ENCODE data around the gene HOXC4. TPM values are rescaled to one million over a fixed set of nuclear protein-coding genes. Genes with fewer than 3 reads are reported as not detected.

The HOXC4 gene
- total and polyA plus RNA-seq, 10 of the 15 experiments (the other 5 are each of a cell fraction or from before 2014, with no cell fraction given), result 1.0 to 11.4 (median 4.2) TPM

DNA sequence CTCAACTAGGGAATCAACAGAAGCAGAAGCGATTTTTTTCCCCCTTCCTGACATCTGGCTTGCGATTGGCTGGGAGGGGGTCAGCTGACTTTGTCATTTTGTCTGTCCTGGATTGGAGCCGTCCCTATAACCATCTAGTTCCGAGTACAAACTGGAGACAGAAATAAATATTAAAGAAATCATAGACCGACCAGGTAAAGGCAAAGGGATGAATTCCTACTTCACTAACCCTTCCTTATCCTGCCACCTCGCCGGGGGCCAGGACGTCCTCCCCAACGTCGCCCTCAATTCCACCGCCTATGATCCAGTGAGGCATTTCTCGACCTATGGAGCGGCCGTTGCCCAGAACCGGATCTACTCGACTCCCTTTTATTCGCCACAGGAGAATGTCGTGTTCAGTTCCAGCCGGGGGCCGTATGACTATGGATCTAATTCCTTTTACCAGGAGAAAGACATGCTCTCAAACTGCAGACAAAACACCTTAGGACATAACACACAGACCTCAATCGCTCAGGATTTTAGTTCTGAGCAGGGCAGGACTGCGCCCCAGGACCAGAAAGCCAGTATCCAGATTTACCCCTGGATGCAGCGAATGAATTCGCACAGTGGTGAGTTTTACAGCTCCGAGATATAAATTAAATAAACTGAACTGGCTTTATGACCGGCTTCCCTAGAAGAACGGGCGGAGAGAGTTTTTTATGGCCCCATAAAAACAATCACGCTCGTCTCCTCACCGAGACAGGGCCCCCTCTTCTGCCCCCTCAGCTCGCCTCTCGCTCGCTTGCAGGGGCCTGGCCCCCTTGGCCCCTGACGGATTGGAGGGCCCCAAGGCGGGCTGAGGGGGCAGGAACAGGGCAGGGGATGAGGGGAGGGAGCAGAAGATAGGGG lies 25.1 kb upstream of the HOXC4 start, which contains the start of gene HOXC6:
TSS of gene HOXC6 (plus strand) at position 127 of the 888 bp plus-strand sequence. CDS start at position 209, 82 bp downstream.
- Histone ChIP-seq H3K27me3 (replicated peaks in 1 of 2; ENCODE audit: control insufficient read depth in 2 of 2, insufficient read depth in 2 of 2, low read length in 1 of 2) (peaks cover 6 to 29% of the 10 kb centered on the region in 2 experiments), H3K27ac (ENCODE audit: control insufficient read depth, insufficient read depth) (no peak within 1 kb of the TSS), H3K4me1 (ENCODE audit: control insufficient read depth, insufficient read depth, low read length) (peaks cover 13% of the 10 kb centered on the region), H3K36me3 (ENCODE audit: control insufficient read depth in 2 of 2, insufficient read depth in 2 of 2, low read length in 1 of 2) (no peaks in the 10 kb centered on the region), H3K4me3 (peak within 1 kb of the TSS; percentile 38; the same call in 1 of the 2 replicates), H3K9ac (ENCODE audit: control insufficient read depth, insufficient read depth, low read length) (peak within 1 kb of the TSS; percentile 31; the same call in 1 of the 2 replicates), H3K9me3 (replicated peaks; ENCODE audit: control insufficient read depth, insufficient read depth, low read length) (no peaks in the 10 kb centered on the region), H3K4me2 (ENCODE audit: control insufficient read depth, insufficient read depth) (peak within 1 kb of the TSS; percentile 76), H4K20me1 (ENCODE audit: control insufficient read depth, insufficient read depth) (no peaks in the 10 kb centered on the region), H2AFZ (ENCODE audit: control insufficient read depth, low read depth, low read length) (peak within 1 kb of the TSS; percentile 77), H3K79me2 (ENCODE audit: control insufficient read depth, insufficient read depth, low read length) (no peaks in the 10 kb centered on the region)
- FAIRE-seq (peak; percentile 65), DNase-seq (ENCODE audit: low read depth, low spot score) (no peak), ATAC-seq (peak; percentile 63)
- in situ Hi-C loops (cut with MboI), result loop anchor here (10.0 kb wide), 2 partner anchors 166 to 336 kb away; partner anchors contain the start of gene GPR84
- BruUV-seq (replicated peaks), result no TSS peak
- CTCF ChIA-PET, result interaction anchor here (0.7 to 13.4 kb wide), 12 partner anchors 12 to 188 kb away, joined by 3 to 343 read pairs (median 10); partner anchors contain the start of genes HOXC4 and SMUG1
- SMC1A ChIA-PET (ENCODE audit: uncharacterized antibody, unreplicated experiment), result interaction anchor here (0.6 to 1.7 kb wide), 10 partner anchors 11 to 180 kb away, joined by 3 to 8 read pairs (median 3); partner anchors contain the start of genes HOXC4 and SMUG1
- intact Hi-C loops (cut with micrococcal nuclease; ENCODE audit: unreplicated experiment), result no loop called here
- RAD21 ChIA-PET (ENCODE audit: unreplicated experiment), result interaction anchor here (0.6 to 12.6 kb wide), 6 partner anchors 11 to 168 kb away, joined by 3 to 222 read pairs (median 5); partner anchors contain the start of gene SMUG1
- WGBS (ENCODE audit: insufficient coverage, insufficient replicate concordance, low lambda C conversion rate, missing lambda C conversion rate), result 11% methylated on average over 36 of the region's 36 CpGs
- POLR2A ChIA-PET, result interaction anchor here (0.5 to 1.5 kb wide), 4 partner anchors 11 to 160 kb away, joined by 3 to 5 read pairs (median 4); partner anchors contain the start of gene SMUG1
- TF ChIP-seq ETV6 (conservative IDR thresholded peaks at IDR 0.05 in 1 of 2, IDR thresholded peaks at IDR 0.05 in 1 of 2; ENCODE audit: borderline replicate concordance in 1 of 2, low read depth in 1 of 2) (no peak), POLR2A (IDR thresholded peaks at IDR 0.05; ENCODE audit: low read depth, low read length) (no peak), PAX5 (IDR thresholded peaks at IDR 0.05; ENCODE audit: borderline replicate concordance, low read depth, low read length) (no peak), NFYB (IDR thresholded peaks at IDR 0.05; ENCODE audit: insufficient read depth, low read depth, low read length) (peak; percentile 68; the same call in 1 of the 2 replicates), HDAC6 (IDR thresholded peaks at IDR 0.05; ENCODE audit: unreplicated experiment) (no peak), SUPT20H (IDR thresholded peaks at IDR 0.05; ENCODE audit: borderline replicate concordance, control insufficient read depth, low read depth, low read length) (no peak), ZSCAN29 (IDR thresholded peaks at IDR 0.05) (no peak), ZNF384 (IDR thresholded peaks at IDR 0.05; ENCODE audit: borderline replicate concordance, low read depth, low read length) (peak; percentile 59; the same call in 1 of the 2 replicates), RAD51 (IDR thresholded peaks at IDR 0.05) (peak; percentile 89), BCLAF1 (IDR thresholded peaks at IDR 0.05) (no peak), SPI1 (IDR thresholded peaks at IDR 0.05; ENCODE audit: borderline replicate concordance, insufficient read depth, low read depth, low read length) (no peak), SREBF2 (IDR thresholded peaks at IDR 0.05; ENCODE audit: low read length) (no peak)
- TF ChIP-seq, protein P1, sequence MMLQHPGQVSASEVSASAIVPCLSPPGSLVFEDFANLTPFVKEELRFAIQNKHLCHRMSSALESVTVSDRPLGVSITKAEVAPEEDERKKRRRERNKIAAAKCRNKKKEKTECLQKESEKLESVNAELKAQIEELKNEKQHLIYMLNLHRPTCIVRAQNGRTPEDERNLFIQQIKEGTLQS (IDR thresholded peaks at IDR 0.05; ENCODE audit: borderline replicate concordance, extremely low read depth, low read depth, low read length), result peak; percentile 36; the same call in 1 of the 2 replicates
- TF ChIP-seq, protein P2, sequence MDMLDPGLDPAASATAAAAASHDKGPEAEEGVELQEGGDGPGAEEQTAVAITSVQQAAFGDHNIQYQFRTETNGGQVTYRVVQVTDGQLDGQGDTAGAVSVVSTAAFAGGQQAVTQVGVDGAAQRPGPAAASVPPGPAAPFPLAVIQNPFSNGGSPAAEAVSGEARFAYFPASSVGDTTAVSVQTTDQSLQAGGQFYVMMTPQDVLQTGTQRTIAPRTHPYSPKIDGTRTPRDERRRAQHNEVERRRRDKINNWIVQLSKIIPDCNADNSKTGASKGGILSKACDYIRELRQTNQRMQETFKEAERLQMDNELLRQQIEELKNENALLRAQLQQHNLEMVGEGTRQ (IDR thresholded peaks at IDR 0.05; ENCODE audit: borderline replicate concordance, low read depth, low read length), result peak; percentile 36; the same call in 1 of the 2 replicates
- TF ChIP-seq, protein P3, sequence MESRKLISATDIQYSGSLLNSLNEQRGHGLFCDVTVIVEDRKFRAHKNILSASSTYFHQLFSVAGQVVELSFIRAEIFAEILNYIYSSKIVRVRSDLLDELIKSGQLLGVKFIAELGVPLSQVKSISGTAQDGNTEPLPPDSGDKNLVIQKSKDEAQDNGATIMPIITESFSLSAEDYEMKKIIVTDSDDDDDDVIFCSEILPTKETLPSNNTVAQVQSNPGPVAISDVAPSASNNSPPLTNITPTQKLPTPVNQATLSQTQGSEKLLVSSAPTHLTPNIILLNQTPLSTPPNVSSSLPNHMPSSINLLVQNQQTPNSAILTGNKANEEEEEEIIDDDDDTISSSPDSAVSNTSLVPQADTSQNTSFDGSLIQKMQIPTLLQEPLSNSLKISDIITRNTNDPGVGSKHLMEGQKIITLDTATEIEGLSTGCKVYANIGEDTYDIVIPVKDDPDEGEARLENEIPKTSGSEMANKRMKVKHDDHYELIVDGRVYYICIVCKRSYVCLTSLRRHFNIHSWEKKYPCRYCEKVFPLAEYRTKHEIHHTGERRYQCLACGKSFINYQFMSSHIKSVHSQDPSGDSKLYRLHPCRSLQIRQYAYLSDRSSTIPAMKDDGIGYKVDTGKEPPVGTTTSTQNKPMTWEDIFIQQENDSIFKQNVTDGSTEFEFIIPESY (IDR thresholded peaks at IDR 0.05), result no peak

Measured in GM12878 (cell line).